Upper lobe of left lung (tissue), 6 donors: ENCODE measurements around the gene C7orf57. TPM values are rescaled to one million over a fixed set of nuclear protein-coding genes. Genes with fewer than 3 reads are reported as not detected.

ENCODE experiments used
- ATAC-seq, 2 donors: fragments of 200-7000 bp; cut with Tn5 transposase; one replicate each; pipeline ENCODE4 v1.9.1; 2022; ENCODE audit warnings: mild to moderate bottlenecking in 2 of 2, moderate library complexity in 2 of 2; ENCODE audit not compliant: low FRiP score in 2 of 2
- DNase-seq, 2 donors: peaks; one replicate each; pipeline ENCODE4 v3.0.0-alpha.2; 2019 to 2020
- H3K27ac ChIP-seq, 4 donors: fragments of 200-600 bp; sonication (generic); one replicate each; pipeline ENCODE4 v1.5.1; 2016 to 2019
- H3K27me3 ChIP-seq, 4 donors: fragments of 200-600 bp; sonication (generic); one replicate each; pipeline ENCODE4 v1.5.1; 2017 to 2019
- H3K36me3 ChIP-seq, 4 donors: fragments of 200-600 bp; sonication (generic); one replicate each; pipeline ENCODE4 v1.5.1; 2016 to 2019
- H3K4me1 ChIP-seq, 4 donors: fragments of 200-600 bp; sonication (generic); one replicate each; pipeline ENCODE4 v1.5.1; 2018 to 2019
- H3K4me3 ChIP-seq, 4 donors: fragments of 200-600 bp; sonication (generic); one replicate each; pipeline ENCODE4 v1.5.1; 2017 to 2019; ENCODE audit warnings: mild to moderate bottlenecking in 2 of 4, moderate library complexity in 1 of 4
- H3K9me3 ChIP-seq, 4 donors: fragments of 200-600 bp; sonication (generic); one replicate each; pipeline ENCODE4 v1.5.1; 2018 to 2019
- EP300 ChIP-seq, 4 donors: sonication (generic); formaldehyde crosslinking; IDR thresholded peaks; one replicate each; pipeline ENCODE4 v1.5.1; 2017; ENCODE audit warnings: antibody characterized with exemption in 4 of 4, control low read depth in 2 of 4
- POLR2A ChIP-seq, 4 donors: fragments of 450-650 bp; IDR thresholded peaks; one replicate each; pipeline ENCODE4 v1.5.1; 2016 to 2017; ENCODE audit warnings: antibody characterized with exemption in 4 of 4, mild to moderate bottlenecking in 2 of 4
- POLR2AphosphoS5 ChIP-seq, 2 donors: sonication (generic); formaldehyde crosslinking; IDR thresholded peaks; one replicate each; pipeline ENCODE4 v1.5.1; 2017; ENCODE audit warnings: antibody characterized with exemption in 2 of 2
- WGBS, 2 donors: methylation state at CpG; one replicate each; pipeline ENCODE4 v1.1.5; 2017 to 2018; 5-methylcytosine and 5-hydroxymethylcytosine counted together
- total RNA-seq, 6 donors: library from RNA; depleted of rRNA in 4 of 6; stranded (reverse); fragments of >200 nt in 4 of 6; gene quantifications; one replicate each; pipeline versions ENCODE4 v1.1.0 to v1.2.1, GENCODE V29; 2016 to 2021
- TF ChIP-seq, protein P1 (sequence below), 6 experiments: fragments of 450-650 bp in 4 of 6; fragments of 200-600 bp in 2 of 6; sonication (generic) in 2 of 6; IDR thresholded peaks; one replicate each; pipeline ENCODE4 v1.5.1; 2016 to 2019; ENCODE audit warnings: antibody characterized with exemption in 6 of 6
- donor health status: DM: no; HTN: no; CAD: no; lungs with moderate emphysema.
- donor health status: DM: no; HTN: yes; CAD: no; lungs with severe emphysema.

The C7orf57 gene
- total RNA-seq, 6 donors from 2014 or later = 0.29 to 15.5 (median 1.9) TPM

DNA sequence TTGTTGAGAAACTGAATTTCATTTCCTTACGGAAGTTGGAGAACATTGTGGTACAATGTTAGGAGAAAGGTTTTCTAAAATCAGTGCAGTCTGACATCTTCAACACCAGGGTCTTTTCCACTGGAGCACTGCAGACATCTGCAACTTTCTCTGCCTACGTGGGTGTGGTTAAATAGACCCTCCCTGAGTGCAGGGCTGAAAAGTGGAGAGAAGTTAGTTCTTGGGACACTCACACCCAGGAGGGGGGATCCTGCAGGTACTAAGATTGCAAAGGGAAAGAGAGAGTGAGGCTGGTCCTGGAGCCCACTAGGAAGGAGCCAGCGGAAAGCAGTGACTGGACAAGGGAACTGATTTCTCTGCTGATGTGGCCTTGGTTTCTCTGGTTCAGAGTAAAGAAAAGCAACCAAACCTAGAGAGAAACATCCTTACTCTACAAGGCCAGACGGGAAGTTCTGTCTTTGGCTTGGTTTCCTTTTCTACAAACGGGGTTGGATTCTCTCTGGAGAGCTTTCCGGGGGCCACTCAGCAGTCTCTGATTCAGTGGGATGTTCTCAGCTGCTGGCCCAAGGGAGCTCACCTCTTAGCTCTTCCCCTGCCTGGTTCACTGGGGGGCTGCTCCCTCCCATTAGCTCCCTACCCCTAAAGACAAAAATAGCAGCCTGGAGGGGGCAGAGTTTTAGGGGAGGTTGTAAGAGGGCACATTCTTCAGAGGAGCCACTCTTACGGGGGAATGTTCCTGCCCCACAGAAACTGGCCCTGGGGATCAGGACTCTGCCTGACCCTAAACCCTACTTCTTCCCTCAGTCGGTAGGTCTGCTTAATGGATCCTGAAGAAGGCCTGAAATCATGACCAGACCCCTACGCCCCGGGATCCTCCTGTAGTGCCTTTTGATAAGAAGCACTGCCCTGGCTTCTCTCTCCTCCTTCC lies 56.4 kb downstream of the C7orf57 start:
- DNase-seq = no peak
- H3K9me3 ChIP-seq = no peaks in the 10 kb centered on the region
- no peak for TF ChIP-seq EP300 (IDR thresholded peaks at IDR 0.05)
- TF ChIP-seq POLR2AphosphoS5 (IDR thresholded peaks at IDR 0.05) = no peak
- TF ChIP-seq, protein P1, sequence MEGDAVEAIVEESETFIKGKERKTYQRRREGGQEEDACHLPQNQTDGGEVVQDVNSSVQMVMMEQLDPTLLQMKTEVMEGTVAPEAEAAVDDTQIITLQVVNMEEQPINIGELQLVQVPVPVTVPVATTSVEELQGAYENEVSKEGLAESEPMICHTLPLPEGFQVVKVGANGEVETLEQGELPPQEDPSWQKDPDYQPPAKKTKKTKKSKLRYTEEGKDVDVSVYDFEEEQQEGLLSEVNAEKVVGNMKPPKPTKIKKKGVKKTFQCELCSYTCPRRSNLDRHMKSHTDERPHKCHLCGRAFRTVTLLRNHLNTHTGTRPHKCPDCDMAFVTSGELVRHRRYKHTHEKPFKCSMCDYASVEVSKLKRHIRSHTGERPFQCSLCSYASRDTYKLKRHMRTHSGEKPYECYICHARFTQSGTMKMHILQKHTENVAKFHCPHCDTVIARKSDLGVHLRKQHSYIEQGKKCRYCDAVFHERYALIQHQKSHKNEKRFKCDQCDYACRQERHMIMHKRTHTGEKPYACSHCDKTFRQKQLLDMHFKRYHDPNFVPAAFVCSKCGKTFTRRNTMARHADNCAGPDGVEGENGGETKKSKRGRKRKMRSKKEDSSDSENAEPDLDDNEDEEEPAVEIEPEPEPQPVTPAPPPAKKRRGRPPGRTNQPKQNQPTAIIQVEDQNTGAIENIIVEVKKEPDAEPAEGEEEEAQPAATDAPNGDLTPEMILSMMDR (IDR thresholded peaks at IDR 0.05) = no peak
- TF ChIP-seq POLR2A (IDR thresholded peaks at IDR 0.05) = no peak
- peaks cover 39 to 55% (median 47%) of the 10 kb centered on the region in 4 donors for H3K4me1 ChIP-seq
- H3K27me3 ChIP-seq = no peaks in the 10 kb centered on the region
- peaks cover 0 to 57% (median 28%) of the 10 kb centered on the region in 4 donors for H3K36me3 ChIP-seq
- ATAC-seq = no peak
- WGBS, 2 donors = 80 to 83% methylated on average over 10 of the region's 10 CpGs
- peak overlapping the region in 2 of 4 donors; percentile 25 to 40 for H3K27ac ChIP-seq
- H3K4me3 ChIP-seq = peak overlapping the region in 1 of 4 donors; percentile 98

DNA sequence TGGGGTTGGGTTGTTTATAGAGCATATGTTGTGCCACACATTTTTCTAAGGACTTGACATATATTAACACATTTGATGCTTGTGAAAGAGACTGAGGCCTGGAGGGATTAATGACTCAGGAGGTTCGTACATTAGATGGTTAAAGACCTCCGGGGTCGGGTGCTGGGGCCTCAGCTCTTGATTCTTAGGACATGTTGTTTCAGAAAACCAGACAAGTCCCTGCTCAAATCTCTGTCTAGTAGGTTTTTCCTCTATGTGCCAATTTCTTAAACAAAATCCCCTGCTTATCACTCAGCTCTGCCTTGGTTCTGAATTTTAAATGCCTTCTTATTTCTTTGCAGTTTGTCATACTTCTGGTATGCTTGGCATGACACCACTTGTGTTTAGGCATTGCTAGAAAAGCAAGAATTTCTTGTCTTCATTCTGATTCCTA lies 59.5 kb downstream of the C7orf57 start:
- H3K36me3 ChIP-seq = peaks cover 0 to 81% (median 35%) of the 10 kb centered on the region in 4 donors
- no peak overlapping the region for H3K4me3 ChIP-seq
- no peaks in the 10 kb centered on the region for H3K27me3 ChIP-seq
- TF ChIP-seq, protein P1 (IDR thresholded peaks at IDR 0.05) = no peak
- no peak for TF ChIP-seq EP300 (IDR thresholded peaks at IDR 0.05)
- no peak for TF ChIP-seq POLR2A (IDR thresholded peaks at IDR 0.05)
- TF ChIP-seq POLR2AphosphoS5 (IDR thresholded peaks at IDR 0.05) = no peak
- WGBS, 2 donors = 74 to 84% methylated on average over 3 of the region's 3 CpGs
- DNase-seq (no peak), ATAC-seq (no peak)
- peak overlapping the region; percentile 5 to 86 (median 81) for H3K27ac ChIP-seq
- H3K9me3 ChIP-seq = no peaks in the 10 kb centered on the region
- H3K4me1 ChIP-seq = peaks cover 27 to 54% (median 35%) of the 10 kb centered on the region in 4 donors

- Histone ChIP-seq H3K27me3 (no peaks in the 10 kb centered on the region), H3K4me1 (peaks cover 19 to 43% (median 26%) of the 10 kb centered on the region in 4 donors), H3K27ac (peak overlapping the region; percentile 69 to 86 (median 81)), H3K9me3 (no peaks in the 10 kb centered on the region), H3K4me3 (no peak overlapping the region), H3K36me3 (peaks cover 0 to 87% (median 39%) of the 10 kb centered on the region in 4 donors)
- ATAC-seq = peak; percentile 48 to 63
- 63 to 66% methylated on average over 2 of the region's 2 CpGs for WGBS, 2 donors
- TF ChIP-seq POLR2AphosphoS5 (IDR thresholded peaks at IDR 0.05) (peak in 1 of 2 donors; percentile 9), POLR2A (IDR thresholded peaks at IDR 0.05) (no peak), EP300 (IDR thresholded peaks at IDR 0.05) (no peak)
- TF ChIP-seq, protein P1 (IDR thresholded peaks at IDR 0.05) = no peak
- peak in 1 of 2 donors; percentile 72 for DNase-seq
Measured at GRCh38 chr7:48096273-48096672, 60.9 kb downstream of the C7orf57 start.

DNA sequence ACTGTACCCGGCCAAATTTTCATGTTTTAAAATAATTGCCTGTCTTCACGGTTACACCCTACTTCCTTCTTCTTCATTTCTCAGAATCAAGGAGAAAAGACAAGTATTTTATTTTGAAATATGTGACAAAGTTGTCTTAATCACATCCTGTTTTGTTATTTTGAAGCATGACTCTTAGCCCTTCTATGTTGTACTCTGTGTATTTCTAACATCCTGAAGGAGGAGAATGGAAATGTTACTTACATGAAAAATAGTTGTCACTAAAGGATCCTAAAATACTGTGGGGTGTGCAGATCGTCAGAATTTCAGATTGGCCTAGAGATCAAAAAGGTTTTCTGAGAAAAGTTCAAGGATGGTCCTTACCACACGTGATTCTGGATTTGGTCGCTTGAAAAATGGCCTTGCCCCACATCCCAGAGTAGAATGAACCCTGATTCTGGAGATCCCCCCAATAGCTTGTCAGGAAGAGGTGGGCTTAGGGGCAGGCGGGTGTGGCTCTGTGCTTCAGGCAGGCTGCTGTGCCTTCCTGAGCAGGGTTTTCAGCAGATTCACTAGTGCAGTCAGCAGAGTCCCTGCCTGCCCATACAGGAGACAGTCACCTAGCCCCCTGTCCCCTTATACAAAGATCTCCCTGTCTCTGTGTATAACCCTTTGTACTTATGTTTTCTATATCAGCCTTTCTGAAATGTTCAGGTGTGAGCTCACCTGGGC lies 62.3 kb downstream of the C7orf57 start:
- no peak for DNase-seq
- H3K4me3 ChIP-seq = no peak overlapping the region
- H3K9me3 ChIP-seq = no peaks in the 10 kb centered on the region
- TF ChIP-seq POLR2A (IDR thresholded peaks at IDR 0.05) (no peak), EP300 (IDR thresholded peaks at IDR 0.05) (no peak), POLR2AphosphoS5 (IDR thresholded peaks at IDR 0.05) (no peak)
- TF ChIP-seq, protein P1 (IDR thresholded peaks at IDR 0.05) = no peak
- peaks cover 19 to 35% (median 26%) of the 10 kb centered on the region in 4 donors for H3K4me1 ChIP-seq
- peak in 1 of 2 donors; percentile 53 for ATAC-seq
- H3K27ac ChIP-seq = peak overlapping the region; percentile 69 to 86 (median 81)
- no peaks in the 10 kb centered on the region for H3K27me3 ChIP-seq
- 46 to 51% methylated on average over 6 of the region's 6 CpGs for WGBS, 2 donors
- H3K36me3 ChIP-seq = peaks cover 5 to 88% (median 47%) of the 10 kb centered on the region in 4 donors
